Esophagus muscularis mucosa (tissue), 3 donors: ENCODE results near the gene MYH14.

Experiments used
- CTCF ChIP-seq, 3 experiments: fragments of 200-600 bp in 2 of 3; fragments of 450-650 bp in 1 of 3; sonication (generic) in 2 of 3; IDR thresholded peaks; one replicate each; pipeline ENCODE4 v1.5.1; 2017 to 2019; ENCODE audit warnings: antibody characterized with exemption in 3 of 3, mild to moderate bottlenecking in 2 of 3, moderate library complexity in 1 of 3
- POLR2A ChIP-seq: fragments of 450-650 bp; IDR thresholded peaks from one replicate; pipeline ENCODE4 v1.6.1; 2017; ENCODE audit warnings: antibody characterized with exemption, moderate library complexity, mild to moderate bottlenecking, low read depth

DNA sequence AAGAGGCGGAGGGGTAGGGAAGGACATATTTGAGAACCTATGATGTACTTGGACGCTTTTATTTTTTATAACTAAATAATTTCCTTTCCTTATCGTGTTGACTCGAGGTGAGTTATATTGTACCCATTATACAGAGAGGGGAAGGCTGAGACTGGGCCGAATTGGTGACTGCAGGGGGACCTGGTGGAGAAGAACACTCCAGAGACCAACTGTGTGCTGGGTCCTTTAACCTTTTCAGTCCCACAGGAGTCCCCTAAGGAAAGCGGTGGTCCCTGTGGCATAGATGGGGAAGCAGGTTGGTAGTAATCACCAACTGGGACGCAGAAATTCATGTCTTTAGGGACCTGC is 633 bp downstream of the MYH14 start:
- TF ChIP-seq POLR2A (no peak), CTCF (IDR thresholded peaks at IDR 0.05) (no peak)
